ENCODE results near the gene PKN1.
A peak's percentile ranks its signal among the peaks of the same experiment; 100 is the strongest.

PKN1 gene

DNA sequence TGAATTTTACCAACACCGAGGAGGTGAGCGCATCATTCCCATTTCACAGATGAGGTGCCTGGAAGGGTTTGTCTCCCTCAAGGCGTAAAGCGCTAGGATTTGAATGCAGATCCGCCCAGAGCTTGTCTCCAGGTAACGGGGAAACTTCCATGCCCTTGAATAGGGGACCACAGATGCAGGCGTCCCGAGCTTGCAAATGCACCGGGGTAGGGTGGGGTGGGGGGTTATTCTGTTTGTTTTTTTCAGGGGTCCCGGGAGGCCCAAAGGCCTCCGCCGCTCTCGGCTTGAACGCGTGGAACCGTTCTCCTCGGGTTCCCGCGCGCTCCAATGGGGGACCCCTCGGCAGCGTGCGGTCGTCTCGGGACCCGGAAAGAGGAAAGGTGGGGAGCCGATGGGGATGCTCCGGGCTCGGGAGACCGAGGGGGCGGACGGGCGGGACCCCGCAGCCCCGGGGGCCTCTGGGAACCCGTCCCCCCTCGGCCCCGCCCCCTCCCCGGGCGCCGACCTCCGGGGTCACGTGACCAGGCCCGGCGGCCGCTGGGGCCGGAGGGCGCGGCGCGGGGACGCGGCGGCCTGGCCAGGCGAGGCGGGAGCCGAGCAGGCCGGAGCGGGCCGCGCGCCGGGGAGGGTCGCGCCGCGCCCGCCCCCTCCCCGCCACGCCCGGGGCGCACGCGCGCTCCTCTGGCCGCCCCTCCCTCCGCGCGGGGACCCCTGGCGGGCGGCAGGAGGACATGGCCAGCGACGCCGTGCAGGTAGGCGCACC lies at the start of gene PKN1:
Gene PKN1 (plus strand): TSS at position 516 of the 763 bp plus-strand sequence. CDS start 216 bp downstream, at position 732.
- TF ChIP-seq, protein P1, sequence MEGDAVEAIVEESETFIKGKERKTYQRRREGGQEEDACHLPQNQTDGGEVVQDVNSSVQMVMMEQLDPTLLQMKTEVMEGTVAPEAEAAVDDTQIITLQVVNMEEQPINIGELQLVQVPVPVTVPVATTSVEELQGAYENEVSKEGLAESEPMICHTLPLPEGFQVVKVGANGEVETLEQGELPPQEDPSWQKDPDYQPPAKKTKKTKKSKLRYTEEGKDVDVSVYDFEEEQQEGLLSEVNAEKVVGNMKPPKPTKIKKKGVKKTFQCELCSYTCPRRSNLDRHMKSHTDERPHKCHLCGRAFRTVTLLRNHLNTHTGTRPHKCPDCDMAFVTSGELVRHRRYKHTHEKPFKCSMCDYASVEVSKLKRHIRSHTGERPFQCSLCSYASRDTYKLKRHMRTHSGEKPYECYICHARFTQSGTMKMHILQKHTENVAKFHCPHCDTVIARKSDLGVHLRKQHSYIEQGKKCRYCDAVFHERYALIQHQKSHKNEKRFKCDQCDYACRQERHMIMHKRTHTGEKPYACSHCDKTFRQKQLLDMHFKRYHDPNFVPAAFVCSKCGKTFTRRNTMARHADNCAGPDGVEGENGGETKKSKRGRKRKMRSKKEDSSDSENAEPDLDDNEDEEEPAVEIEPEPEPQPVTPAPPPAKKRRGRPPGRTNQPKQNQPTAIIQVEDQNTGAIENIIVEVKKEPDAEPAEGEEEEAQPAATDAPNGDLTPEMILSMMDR (IDR thresholded peaks at IDR 0.05; ENCODE audit: insufficient read depth, low read depth, low read length, missing control alignments), result no peak
- peak within 1 kb of the TSS; percentile 24 for H3K4me3 ChIP-seq (ENCODE audit: low read length)
- DNase-seq (ENCODE audit: low read depth), result no peak

DNA sequence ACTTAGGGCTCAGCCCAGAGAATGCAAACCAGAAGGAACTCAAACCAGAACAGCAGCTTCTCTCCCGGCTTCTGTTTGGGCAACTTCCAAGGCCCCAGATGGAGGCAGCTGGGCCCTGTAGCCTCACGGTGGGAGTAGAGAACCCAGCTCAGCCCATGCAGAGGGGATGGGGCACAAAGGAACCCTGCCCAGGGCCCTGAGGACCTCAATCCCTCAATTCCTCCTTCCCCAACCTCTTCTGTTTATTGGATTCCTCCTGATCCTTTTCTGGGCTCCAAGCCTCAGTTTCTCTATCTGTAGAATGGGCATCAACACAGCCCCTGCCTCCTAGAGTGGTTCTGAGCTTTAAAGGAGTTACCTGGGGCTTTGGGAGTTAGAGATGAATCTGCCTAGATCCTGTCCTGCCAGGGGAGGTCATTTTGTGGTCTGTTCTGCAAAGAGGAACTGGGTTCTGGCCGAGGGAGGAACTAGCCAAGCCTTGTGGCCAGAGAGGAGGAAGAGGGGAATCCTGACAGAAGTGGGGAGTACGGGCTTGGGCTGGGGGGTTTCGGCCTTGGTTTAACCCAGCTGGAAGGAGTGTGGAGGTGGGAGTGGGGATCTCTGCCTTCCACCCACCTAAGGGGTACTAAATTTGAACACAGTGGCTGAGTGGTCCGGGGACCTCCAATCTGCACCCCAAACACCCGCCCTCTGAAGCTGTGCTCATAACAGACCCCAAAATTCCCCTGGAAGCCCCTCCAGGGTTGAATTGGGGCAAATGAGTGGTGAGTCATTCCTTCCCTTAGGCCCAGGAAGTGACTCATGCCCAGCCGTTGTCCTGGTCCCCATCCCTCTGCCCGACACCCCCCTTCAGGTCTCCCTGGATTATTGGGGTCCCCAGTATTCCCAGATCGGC lies 49.2 kb upstream of the PKN1 start:
- TF ChIP-seq, protein P1 (IDR thresholded peaks at IDR 0.05; ENCODE audit: insufficient read depth, low read depth, low read length, missing control alignments), result no peak

DNA sequence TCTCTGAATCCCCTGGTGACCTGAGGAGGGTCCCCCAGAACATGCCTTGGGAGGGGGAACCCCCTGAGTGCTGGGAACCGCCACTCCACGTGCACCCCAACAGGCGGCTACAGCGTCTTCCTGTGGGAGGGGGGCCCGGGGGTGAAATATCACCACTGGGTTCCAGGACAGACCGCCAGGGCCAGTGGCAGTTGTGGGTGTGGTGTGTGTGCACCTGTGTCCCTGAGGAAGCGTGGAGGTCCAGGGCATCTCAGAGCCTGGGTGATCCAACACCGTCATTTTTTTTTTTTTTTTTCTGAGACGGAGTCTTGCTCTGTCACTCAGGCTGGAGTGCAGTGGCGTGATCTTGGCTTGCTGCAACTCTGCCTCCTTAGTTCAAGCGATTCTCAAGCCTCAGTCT lies 47.6 kb upstream of the PKN1 start:
- DNase-seq (ENCODE audit: low read depth), result no peak
- H3K4me3 ChIP-seq (ENCODE audit: low read length), result no peak overlapping the region
- TF ChIP-seq, protein P1 (IDR thresholded peaks at IDR 0.05; ENCODE audit: insufficient read depth, low read depth, low read length, missing control alignments), result no peak

More for the DNA sequence above, 49.2 kb upstream of the PKN1 start:
- DNase-seq (ENCODE audit: low read depth), result peak; percentile 47
- H3K4me3 ChIP-seq (ENCODE audit: low read length), result no peak overlapping the region

DNA sequence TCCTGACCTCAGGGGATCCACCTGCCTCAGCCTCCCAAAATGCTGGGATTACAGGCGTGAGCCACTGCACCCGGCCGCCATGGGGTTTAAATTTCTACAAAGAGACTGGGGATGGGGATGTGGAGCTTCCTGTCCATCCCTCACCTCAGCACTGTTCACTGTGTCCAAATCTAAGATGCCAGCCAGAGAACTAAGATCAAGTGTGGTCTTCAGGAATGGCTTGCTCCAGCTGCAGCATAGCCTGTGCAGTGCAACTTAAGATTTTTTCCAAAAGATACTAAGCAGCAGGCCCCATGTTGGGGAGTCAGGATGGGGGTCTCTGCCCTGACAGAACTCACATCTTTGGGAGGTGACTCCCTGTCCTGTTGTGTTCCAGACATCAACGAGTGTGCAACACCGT lies 42.6 kb upstream of the PKN1 start:
- H3K4me3 ChIP-seq (ENCODE audit: low read length), result no peak overlapping the region
- TF ChIP-seq, protein P1 (IDR thresholded peaks at IDR 0.05; ENCODE audit: insufficient read depth, low read depth, low read length, missing control alignments), result no peak
- no peak for DNase-seq (ENCODE audit: low read depth)

DNA sequence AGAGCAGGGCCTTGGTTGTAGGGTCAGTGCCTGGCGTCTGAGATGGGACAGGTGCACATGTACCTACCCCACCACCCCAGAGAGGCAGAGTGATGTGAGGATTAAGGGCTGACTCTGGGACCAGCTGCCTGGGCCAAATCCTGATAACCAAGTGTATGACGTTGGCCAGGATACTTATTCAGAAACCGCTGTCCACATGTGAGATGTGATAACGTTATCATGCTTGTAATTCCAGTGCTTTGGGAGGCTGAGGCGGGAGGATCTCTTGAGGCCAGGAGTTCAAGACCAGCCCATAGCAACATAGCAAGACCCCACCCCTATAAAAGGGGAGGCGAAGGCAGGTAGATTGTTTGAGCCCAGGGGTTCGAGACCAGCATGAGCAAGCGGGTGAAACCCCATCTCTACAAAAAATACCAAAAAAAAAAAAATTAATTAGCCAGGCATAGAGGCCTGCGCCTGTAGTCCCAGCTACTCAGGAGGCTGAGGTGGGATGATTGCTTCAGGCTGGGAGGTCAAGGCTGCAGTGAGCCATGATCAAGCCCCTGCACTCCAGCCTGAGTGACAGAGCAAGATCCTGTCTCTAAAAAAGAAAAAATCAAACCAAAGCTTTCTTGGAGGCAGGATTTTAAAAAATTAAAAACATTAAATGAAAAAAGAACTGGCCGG lies 41.8 kb upstream of the PKN1 start:
- H3K4me3 ChIP-seq (ENCODE audit: low read length), result no peak overlapping the region
- TF ChIP-seq, protein P1 (IDR thresholded peaks at IDR 0.05; ENCODE audit: insufficient read depth, low read depth, low read length, missing control alignments), result no peak
- no peak for DNase-seq (ENCODE audit: low read depth)

DNA sequence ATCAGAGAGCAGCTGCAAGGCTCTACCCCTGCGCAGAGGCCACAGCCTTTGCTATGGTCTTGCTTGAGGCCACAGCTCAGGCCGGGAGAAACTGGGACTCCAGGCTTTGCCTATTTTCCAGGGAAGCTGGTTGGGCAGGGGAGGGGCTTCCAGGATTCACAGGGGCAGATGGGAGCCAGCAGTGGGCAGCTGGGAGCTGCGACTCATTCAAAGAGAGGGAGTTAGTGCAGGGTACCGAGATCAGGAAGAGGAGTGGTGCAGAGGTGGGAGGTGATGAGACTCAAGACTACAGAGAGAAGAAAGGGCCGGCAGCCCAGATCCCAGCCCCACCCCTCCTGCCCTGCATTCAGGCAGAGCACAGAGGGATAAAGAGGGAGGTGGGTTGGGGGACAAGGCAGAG lies 39.8 kb upstream of the PKN1 start:
- TF ChIP-seq, protein P1 (IDR thresholded peaks at IDR 0.05; ENCODE audit: insufficient read depth, low read depth, low read length, missing control alignments), result no peak
- no peak overlapping the region for H3K4me3 ChIP-seq (ENCODE audit: low read length)
- DNase-seq (ENCODE audit: low read depth), result no peak

Data from epithelial cell of esophagus (primary cell).